VCaP (cell line): Measurements from ENCODE around the gene TSSC4.

Experiments used
- H3K27ac ChIP-seq: fragments of 450-650 bp; 2 replicates; pipeline ENCODE4 v1.5.1; 2017
- TF ChIP-seq, protein P1 (sequence below): fragments of 450-650 bp; conservative IDR thresholded peaks from 2 replicates; pipeline ENCODE4 v1.5.1; 2017; ENCODE audit warnings: mild to moderate bottlenecking, moderate library complexity

Gene TSSC4

DNA sequence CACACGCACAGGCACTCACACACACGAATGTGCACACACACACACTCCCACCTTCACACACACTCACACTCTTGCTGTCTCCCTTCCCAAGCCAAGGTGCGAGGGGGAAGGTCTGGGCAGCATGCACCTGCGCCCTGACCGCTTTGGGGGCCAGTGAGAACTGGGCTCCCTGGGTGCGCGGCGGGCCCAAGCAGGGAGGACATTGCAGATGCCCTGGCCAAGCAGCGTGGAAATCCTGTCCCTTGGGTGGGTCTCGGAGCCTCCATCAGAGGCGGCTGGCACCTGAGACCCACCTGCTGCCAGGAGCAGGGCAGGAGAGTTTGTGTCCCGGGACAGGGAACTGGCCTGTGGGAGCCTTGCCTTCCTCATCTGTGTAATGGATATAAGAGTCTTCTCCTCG, 20.2 kb upstream of the TSSC4 start:
- no peak overlapping the region for H3K27ac ChIP-seq
- TF ChIP-seq, protein P1, sequence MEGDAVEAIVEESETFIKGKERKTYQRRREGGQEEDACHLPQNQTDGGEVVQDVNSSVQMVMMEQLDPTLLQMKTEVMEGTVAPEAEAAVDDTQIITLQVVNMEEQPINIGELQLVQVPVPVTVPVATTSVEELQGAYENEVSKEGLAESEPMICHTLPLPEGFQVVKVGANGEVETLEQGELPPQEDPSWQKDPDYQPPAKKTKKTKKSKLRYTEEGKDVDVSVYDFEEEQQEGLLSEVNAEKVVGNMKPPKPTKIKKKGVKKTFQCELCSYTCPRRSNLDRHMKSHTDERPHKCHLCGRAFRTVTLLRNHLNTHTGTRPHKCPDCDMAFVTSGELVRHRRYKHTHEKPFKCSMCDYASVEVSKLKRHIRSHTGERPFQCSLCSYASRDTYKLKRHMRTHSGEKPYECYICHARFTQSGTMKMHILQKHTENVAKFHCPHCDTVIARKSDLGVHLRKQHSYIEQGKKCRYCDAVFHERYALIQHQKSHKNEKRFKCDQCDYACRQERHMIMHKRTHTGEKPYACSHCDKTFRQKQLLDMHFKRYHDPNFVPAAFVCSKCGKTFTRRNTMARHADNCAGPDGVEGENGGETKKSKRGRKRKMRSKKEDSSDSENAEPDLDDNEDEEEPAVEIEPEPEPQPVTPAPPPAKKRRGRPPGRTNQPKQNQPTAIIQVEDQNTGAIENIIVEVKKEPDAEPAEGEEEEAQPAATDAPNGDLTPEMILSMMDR = no peak

DNA sequence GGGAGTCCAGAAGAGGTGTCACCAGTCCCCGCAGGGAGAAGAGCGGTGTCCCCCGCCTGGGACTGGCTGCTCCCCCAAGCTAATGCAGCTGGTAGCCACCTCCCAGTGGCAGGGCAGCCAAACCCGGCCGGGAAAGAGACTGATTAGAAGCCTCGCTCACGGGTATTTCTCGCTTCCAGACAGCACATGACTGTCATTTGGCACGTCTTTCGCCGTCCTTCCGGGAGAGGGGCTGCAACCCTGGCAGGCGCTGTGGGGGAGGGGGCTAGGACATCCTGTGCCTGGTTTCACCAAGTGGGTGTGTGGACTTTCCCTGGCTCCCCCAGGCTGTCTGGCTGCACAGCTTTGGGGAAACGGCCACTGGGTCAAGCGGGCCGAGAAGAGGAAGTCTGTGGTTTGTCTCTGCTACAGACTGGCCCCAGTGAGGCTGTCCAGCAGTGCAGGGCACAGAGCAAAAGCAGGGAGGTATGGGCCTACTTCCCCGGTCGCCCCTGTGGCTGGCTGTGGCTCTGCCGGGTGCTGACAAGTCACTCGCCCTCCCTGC, 19.7 kb upstream of the TSSC4 start:
- H3K27ac ChIP-seq = no peak overlapping the region
- TF ChIP-seq, protein P1 = no peak

DNA sequence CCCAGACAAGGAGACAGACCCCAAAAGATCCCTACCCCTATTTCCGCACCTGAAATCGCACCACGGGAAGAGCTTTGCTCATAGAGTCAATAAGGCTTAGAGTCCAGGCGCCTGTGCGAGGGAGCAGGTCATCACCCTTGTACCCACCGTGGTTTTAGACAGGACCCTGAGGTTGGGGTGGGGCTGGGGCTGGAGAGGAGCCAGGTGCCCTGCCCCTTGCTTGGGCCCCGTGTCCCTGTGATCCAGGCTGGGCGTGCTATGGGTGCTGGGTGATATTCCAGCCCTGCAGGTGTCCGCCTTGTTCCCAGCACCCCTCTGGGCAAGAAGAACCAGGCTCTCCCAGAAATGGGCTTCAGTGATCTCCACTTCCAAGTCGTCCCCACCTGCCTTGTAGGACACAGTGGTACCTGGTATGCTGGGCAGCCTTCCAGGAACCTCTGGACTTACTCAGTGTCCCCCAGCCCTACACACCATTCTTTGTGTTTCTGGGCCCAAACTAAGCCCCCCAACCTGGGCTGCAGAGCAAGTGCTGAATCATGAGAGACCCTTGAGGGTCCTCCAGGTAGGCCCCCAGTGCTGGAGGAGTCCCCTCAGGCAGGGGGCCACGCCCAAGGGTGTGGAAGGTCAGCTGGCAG, 18.9 kb upstream of the TSSC4 start:
- TF ChIP-seq, protein P1 = no peak
- no peak overlapping the region for H3K27ac ChIP-seq

DNA sequence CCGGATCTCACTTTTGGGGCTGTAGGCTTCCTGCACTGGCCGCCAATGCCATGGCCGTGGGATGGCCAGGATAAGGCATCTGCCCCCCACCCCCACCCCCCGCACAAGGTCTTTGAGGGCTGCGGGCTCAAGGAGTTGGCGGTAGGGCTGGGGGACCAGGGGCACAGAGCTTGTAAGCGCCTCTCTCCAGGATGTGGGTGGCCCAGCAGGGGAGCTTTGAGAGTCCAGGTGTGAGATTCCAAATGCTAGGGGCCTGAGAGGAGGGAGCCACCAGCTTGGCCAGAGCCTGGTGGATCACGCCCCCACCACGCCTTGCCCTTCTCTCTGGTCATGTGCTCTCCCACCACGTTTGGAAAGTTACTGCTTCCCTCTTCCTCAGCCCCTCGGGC, 18.4 kb upstream of the TSSC4 start:
- TF ChIP-seq, protein P1 = no peak
- no peak overlapping the region for H3K27ac ChIP-seq

DNA sequence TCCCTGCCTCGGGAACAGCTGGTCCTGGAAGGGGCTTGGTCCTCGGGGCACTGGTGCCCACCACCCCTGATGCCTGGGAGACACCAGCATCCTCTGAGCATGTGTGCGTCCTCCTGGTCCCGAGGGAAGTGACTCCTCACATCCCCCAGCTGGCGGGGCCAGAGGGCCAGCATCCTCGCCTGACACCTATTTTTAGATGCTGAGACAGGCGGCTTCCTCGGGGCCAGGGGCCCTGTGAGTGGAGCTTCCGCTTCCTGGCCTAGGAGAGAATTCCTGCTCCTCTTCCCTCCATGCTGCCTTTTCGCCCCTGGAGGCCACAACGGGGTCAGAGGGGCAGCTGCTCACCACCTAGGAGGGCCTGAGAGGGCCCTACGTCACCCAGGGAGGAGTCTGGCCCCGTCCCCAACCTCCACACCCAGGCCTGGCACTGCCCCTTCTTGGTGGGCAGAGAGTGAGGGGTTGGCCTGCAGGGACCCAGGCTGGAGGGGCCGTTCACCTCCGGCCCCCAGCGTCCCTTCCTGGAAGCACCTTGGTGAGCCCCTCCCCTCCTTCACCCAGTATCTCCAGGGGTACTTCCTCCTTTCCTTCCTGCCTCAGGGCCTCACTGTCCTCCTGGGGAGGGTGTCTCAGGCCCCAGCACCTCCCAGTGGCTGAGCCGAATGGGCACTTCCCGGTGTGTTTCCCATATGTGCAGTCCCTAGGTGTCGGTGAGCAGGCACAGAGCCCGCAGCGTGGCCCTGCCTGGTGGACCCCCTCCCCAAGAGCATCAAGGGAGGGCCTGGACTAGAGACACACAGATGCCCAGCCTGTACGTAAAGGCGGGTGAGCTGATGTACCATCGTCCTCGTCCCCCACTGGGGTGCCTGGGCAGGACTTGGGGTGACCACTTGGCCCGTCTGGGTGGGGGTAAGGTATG, 17.4 kb upstream of the TSSC4 start:
- no peak overlapping the region for H3K27ac ChIP-seq
- TF ChIP-seq, protein P1 = no peak

DNA sequence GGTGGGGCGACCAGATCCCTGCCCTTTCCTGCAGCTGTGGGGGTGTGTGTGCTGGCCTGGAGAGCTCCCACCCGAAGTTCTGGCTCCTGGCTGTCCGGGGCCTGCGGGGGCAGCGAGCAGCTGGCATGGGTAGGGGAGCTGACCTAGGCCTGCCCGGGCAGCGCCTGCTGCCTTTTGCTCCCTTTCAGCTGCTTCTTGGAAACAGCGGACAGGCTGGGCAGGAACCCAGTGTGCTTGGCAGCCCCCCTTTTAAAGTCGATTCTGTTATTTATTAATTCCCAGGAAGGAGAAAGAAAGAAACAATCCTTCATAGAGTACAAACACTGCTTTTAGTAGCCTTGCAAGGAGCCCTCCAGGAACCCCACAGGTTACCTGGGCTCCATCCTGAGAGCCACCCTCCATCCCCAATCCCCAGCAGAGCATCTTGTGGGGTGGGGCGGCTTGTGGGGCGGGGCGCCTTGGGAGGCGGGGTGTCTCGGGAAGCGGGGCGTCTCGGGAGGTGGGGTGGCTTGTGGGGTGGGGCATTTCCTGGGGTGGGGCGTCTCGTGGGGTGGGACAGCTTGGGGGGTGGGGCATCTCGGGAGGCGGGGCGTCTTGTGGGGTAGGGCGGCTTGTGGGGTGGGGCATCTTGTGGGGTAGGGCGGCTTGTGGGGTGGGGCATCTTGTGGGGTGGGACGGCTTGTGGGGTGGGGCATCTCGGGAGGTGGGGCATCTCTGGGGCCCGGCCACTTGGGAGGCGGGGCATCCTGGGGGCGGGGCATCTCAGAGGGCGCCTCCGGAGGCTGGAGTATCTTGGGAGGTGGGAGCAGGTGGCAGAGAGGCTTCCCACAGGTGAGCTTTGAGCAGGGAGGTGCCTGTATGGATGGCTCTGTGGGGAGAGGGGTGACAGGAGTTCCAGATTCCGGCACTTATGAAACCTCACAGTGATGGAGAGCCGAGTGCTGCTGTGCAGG, 16.4 kb upstream of the TSSC4 start:
- no peak overlapping the region for H3K27ac ChIP-seq
- TF ChIP-seq, protein P1 = no peak
